Measurements from ENCODE around the gene GTF3C5.

Gene GTF3C5

GRCh38 chr9:133073086-133074014 is 42.6 kb downstream of the GTF3C5 start:
- Histone ChIP-seq H3K79me2 (ENCODE audit: control insufficient read depth, insufficient read depth, low read length) (no peaks in the 10 kb centered on the region), H3K27me3 (ENCODE audit: insufficient read depth, low read length, poor library complexity) (no peaks in the 10 kb centered on the region), H3K56ac (ENCODE audit: low read length) (no peak overlapping the region), H3K4me3 (ENCODE audit: low read length) (no peak overlapping the region), H2BK15ac (replicated peaks; ENCODE audit: low read depth) (no peak overlapping the region), H3K4ac (ENCODE audit: low read depth, low read length) (no peak overlapping the region), H2BK5ac (ENCODE audit: low read length) (no peak overlapping the region), H2AK5ac (ENCODE audit: low read length) (no peak overlapping the region), H2BK120ac (ENCODE audit: low read depth, low read length) (no peak overlapping the region), H4K5ac (ENCODE audit: low read length) (no peak overlapping the region), H3K9ac (ENCODE audit: low read length) (no peak overlapping the region), H3K27ac (ENCODE audit: low read depth, low read length) (no peak overlapping the region), H3K79me1 (ENCODE audit: low read length) (no peaks in the 10 kb centered on the region), H3K4me2 (ENCODE audit: low read length) (no peak overlapping the region), H3K4me1 (ENCODE audit: control insufficient read depth, low read depth, low read length) (no peaks in the 10 kb centered on the region), H3K23ac (ENCODE audit: low read length) (no peak overlapping the region), H3K18ac (ENCODE audit: low read length) (no peak overlapping the region), H3K36me3 (ENCODE audit: control insufficient read depth, insufficient read depth, low read length) (no peaks in the 10 kb centered on the region), H4K8ac (ENCODE audit: low read depth, low read length) (no peak overlapping the region)
- WGBS (ENCODE audit: extremely low coverage, insufficient coverage, low lambda C conversion rate), result no CpG with 5 or more reads among the region's 12 CpGs
- DNase-seq, result no peak

GRCh38 chr9:133074111-133074651 is 43.4 kb downstream of the GTF3C5 start:
- no peak overlapping the region for H3K23ac ChIP-seq (ENCODE audit: low read length)
- no peak overlapping the region for H3K4ac ChIP-seq (ENCODE audit: low read depth, low read length)

GRCh38 chr9:133075925-133076630 is 45.3 kb downstream of the GTF3C5 start:
- Histone ChIP-seq H3K56ac (ENCODE audit: low read length) (no peak overlapping the region), H3K4ac (ENCODE audit: low read depth, low read length) (no peak overlapping the region), H3K79me1 (ENCODE audit: low read length) (no peaks in the 10 kb centered on the region), H2BK120ac (ENCODE audit: low read depth, low read length) (no peak overlapping the region), H3K23ac (ENCODE audit: low read length) (no peak overlapping the region), H3K4me3 (ENCODE audit: low read length) (no peak overlapping the region), H3K18ac (ENCODE audit: low read length) (no peak overlapping the region), H3K4me1 (ENCODE audit: control insufficient read depth, low read depth, low read length) (no peaks in the 10 kb centered on the region), H3K4me2 (ENCODE audit: low read length) (no peak overlapping the region), H2BK5ac (ENCODE audit: low read length) (no peak overlapping the region), H3K9ac (ENCODE audit: low read length) (no peak overlapping the region), H4K5ac (ENCODE audit: low read length) (no peak overlapping the region), H2AK5ac (ENCODE audit: low read length) (no peak overlapping the region), H3K36me3 (ENCODE audit: control insufficient read depth, insufficient read depth, low read length) (no peaks in the 10 kb centered on the region), H3K27me3 (ENCODE audit: insufficient read depth, low read length, poor library complexity) (no peaks in the 10 kb centered on the region), H2BK15ac (replicated peaks; ENCODE audit: low read depth) (no peak overlapping the region), H3K79me2 (ENCODE audit: control insufficient read depth, insufficient read depth, low read length) (no peaks in the 10 kb centered on the region), H3K27ac (ENCODE audit: low read depth, low read length) (no peak overlapping the region), H4K8ac (ENCODE audit: low read depth, low read length) (no peak overlapping the region)
- peak; percentile 25 for DNase-seq
- WGBS (ENCODE audit: extremely low coverage, insufficient coverage, low lambda C conversion rate), result no CpG with 5 or more reads among the region's 4 CpGs

More at GRCh38 chr9:133074111-133074651, 43.4 kb downstream of the GTF3C5 start:
- no peak overlapping the region for H3K4me3 ChIP-seq (ENCODE audit: low read length)
- H3K18ac ChIP-seq (ENCODE audit: low read length), result no peak overlapping the region
- no peak overlapping the region for H3K27ac ChIP-seq (ENCODE audit: low read depth, low read length)
- H3K56ac ChIP-seq (ENCODE audit: low read length), result no peak overlapping the region
- no peak overlapping the region for H2BK15ac ChIP-seq (replicated peaks; ENCODE audit: low read depth)
- no peak overlapping the region for H2BK5ac ChIP-seq (ENCODE audit: low read length)
- H3K79me1 ChIP-seq (ENCODE audit: low read length), result no peaks in the 10 kb centered on the region
- H3K36me3 ChIP-seq (ENCODE audit: control insufficient read depth, insufficient read depth, low read length), result no peaks in the 10 kb centered on the region
- no peaks in the 10 kb centered on the region for H3K27me3 ChIP-seq (ENCODE audit: insufficient read depth, low read length, poor library complexity)
- no peak overlapping the region for H2AK5ac ChIP-seq (ENCODE audit: low read length)
- H3K4me1 ChIP-seq (ENCODE audit: control insufficient read depth, low read depth, low read length), result no peaks in the 10 kb centered on the region
- H3K9ac ChIP-seq (ENCODE audit: low read length), result no peak overlapping the region
- H4K5ac ChIP-seq (ENCODE audit: low read length), result no peak overlapping the region
- H2BK120ac ChIP-seq (ENCODE audit: low read depth, low read length), result no peak overlapping the region
- H3K4me2 ChIP-seq (ENCODE audit: low read length), result no peak overlapping the region
- no peak overlapping the region for H4K8ac ChIP-seq (ENCODE audit: low read depth, low read length)
- DNase-seq, result no peak
- WGBS (ENCODE audit: extremely low coverage, insufficient coverage, low lambda C conversion rate), result no CpG with 5 or more reads among the region's 8 CpGs
- no peaks in the 10 kb centered on the region for H3K79me2 ChIP-seq (ENCODE audit: control insufficient read depth, insufficient read depth, low read length)

- H3K18ac ChIP-seq (ENCODE audit: low read length), result no peak overlapping the region
- no peaks in the 10 kb centered on the region for H3K27me3 ChIP-seq (ENCODE audit: insufficient read depth, low read length, poor library complexity)
- no peak overlapping the region for H3K9ac ChIP-seq (ENCODE audit: low read length)
- no peak overlapping the region for H3K23ac ChIP-seq (ENCODE audit: low read length)
- H4K5ac ChIP-seq (ENCODE audit: low read length), result no peak overlapping the region
- H2BK5ac ChIP-seq (ENCODE audit: low read length), result no peak overlapping the region
- no peak overlapping the region for H3K27ac ChIP-seq (ENCODE audit: low read depth, low read length)
- DNase-seq, result no peak
- no peaks in the 10 kb centered on the region for H3K36me3 ChIP-seq (ENCODE audit: control insufficient read depth, insufficient read depth, low read length)
- no peaks in the 10 kb centered on the region for H3K79me1 ChIP-seq (ENCODE audit: low read length)
- no peak overlapping the region for H4K8ac ChIP-seq (ENCODE audit: low read depth, low read length)
- H3K4me3 ChIP-seq (ENCODE audit: low read length), result no peak overlapping the region
- no CpG with 5 or more reads among the region's 4 CpGs for WGBS (ENCODE audit: extremely low coverage, insufficient coverage, low lambda C conversion rate)
- H2BK120ac ChIP-seq (ENCODE audit: low read depth, low read length), result no peak overlapping the region
- H3K56ac ChIP-seq (ENCODE audit: low read length), result no peak overlapping the region
- no peak overlapping the region for H3K4me2 ChIP-seq (ENCODE audit: low read length)
- H3K79me2 ChIP-seq (ENCODE audit: control insufficient read depth, insufficient read depth, low read length), result no peaks in the 10 kb centered on the region
- no peak overlapping the region for H2AK5ac ChIP-seq (ENCODE audit: low read length)
- no peaks in the 10 kb centered on the region for H3K4me1 ChIP-seq (ENCODE audit: control insufficient read depth, low read depth, low read length)
- H3K4ac ChIP-seq (ENCODE audit: low read depth, low read length), result no peak overlapping the region
- no peak overlapping the region for H2BK15ac ChIP-seq (replicated peaks; ENCODE audit: low read depth)
These were observed 45.9 kb downstream of the GTF3C5 start for GRCh38 chr9:133076691-133077090.

- no CpG with 5 or more reads among the region's 14 CpGs for WGBS (ENCODE audit: extremely low coverage, insufficient coverage, low lambda C conversion rate)
- no peaks in the 10 kb centered on the region for H3K36me3 ChIP-seq (ENCODE audit: control insufficient read depth, insufficient read depth, low read length)
- no peak overlapping the region for H3K27ac ChIP-seq (ENCODE audit: low read depth, low read length)
- DNase-seq, result no peak
- no peak overlapping the region for H3K4me2 ChIP-seq (ENCODE audit: low read length)
- no peaks in the 10 kb centered on the region for H3K27me3 ChIP-seq (ENCODE audit: insufficient read depth, low read length, poor library complexity)
- no peak overlapping the region for H3K18ac ChIP-seq (ENCODE audit: low read length)
- no peak overlapping the region for H2AK5ac ChIP-seq (ENCODE audit: low read length)
- H2BK15ac ChIP-seq (replicated peaks; ENCODE audit: low read depth), result no peak overlapping the region
- H3K9ac ChIP-seq (ENCODE audit: low read length), result no peak overlapping the region
- no peaks in the 10 kb centered on the region for H3K79me1 ChIP-seq (ENCODE audit: low read length)
- no peak overlapping the region for H4K8ac ChIP-seq (ENCODE audit: low read depth, low read length)
- no peak overlapping the region for H2BK5ac ChIP-seq (ENCODE audit: low read length)
- no peak overlapping the region for H3K56ac ChIP-seq (ENCODE audit: low read length)
- H2BK120ac ChIP-seq (ENCODE audit: low read depth, low read length), result no peak overlapping the region
- H3K4ac ChIP-seq (ENCODE audit: low read depth, low read length), result no peak overlapping the region
- H3K4me1 ChIP-seq (ENCODE audit: control insufficient read depth, low read depth, low read length), result no peaks in the 10 kb centered on the region
- H3K23ac ChIP-seq (ENCODE audit: low read length), result no peak overlapping the region
- H3K4me3 ChIP-seq (ENCODE audit: low read length), result no peak overlapping the region
- no peak overlapping the region for H4K5ac ChIP-seq (ENCODE audit: low read length)
- H3K79me2 ChIP-seq (ENCODE audit: control insufficient read depth, insufficient read depth, low read length), result no peaks in the 10 kb centered on the region
These were observed 47.7 kb downstream of the GTF3C5 start for GRCh38 chr9:133078486-133078885.

All from mesendoderm (in vitro differentiated cells).